PC-3 (cell line): Measurements from ENCODE around the gene NTRK2. TPM values are rescaled to one million over a fixed set of nuclear protein-coding genes. Genes with fewer than 3 reads are reported as not detected.

Source experiments
- ATAC-seq: fragments of 200-7000 bp; cut with Tn5 transposase; 2 replicates; pipeline ENCODE4 v1.9.1; 2020; ENCODE audit warnings: mild to moderate bottlenecking, moderate library complexity
- BruUV-seq: library from RNA; stranded (reverse); fragments of 400-500 nt; replicated peaks from 2 replicates; lab custom pipeline; 2021; lab: Mats Ljungman, UMichigan
- CTCF ChIA-PET: fragments of 300-600 bp; sonication (Branson Sonifier 250); formaldehyde crosslinking; loops from one replicate; lab custom pipeline; 2022; ENCODE audit warnings: antibody characterized with exemption; lab: Charles Lee
- POLR2A ChIA-PET: fragments of 300-600 bp; sonication (Branson Sonifier 250); formaldehyde crosslinking; loops from one replicate; lab custom pipeline; 2022; ENCODE audit warnings: antibody characterized with exemption; ENCODE audit not compliant: unreplicated experiment; lab: Charles Lee
- DNase-seq: peaks from one replicate; pipeline ENCODE4 v3.0.0-alpha.2; 2015
- H2AFZ ChIP-seq: fragments of 300-600 bp; sonication (generic); 2 replicates; pipeline ENCODE4 v1.6.0; 2016; ENCODE audit warnings: antibody characterized with exemption, low read length
- H3F3A ChIP-seq: fragments of 300-600 bp; sonication (generic); one replicate; pipeline ENCODE4 v1.6.0; 2017; ENCODE audit warnings: antibody characterized with exemption, low read length, control low read depth, mild to moderate bottlenecking; ENCODE audit not compliant: unreplicated experiment
- H3K27ac ChIP-seq: fragments of 300-600 bp; sonication (generic); 2 replicates; pipeline ENCODE4 v1.5.1; 2016; ENCODE audit warnings: mild to moderate bottlenecking, low read length
- H3K27me3 ChIP-seq: fragments of 300-600 bp; sonication (generic); 2 replicates; pipeline ENCODE4 v1.6.1; 2016; ENCODE audit warnings: low read length, mixed read lengths
- H3K36me3 ChIP-seq: fragments of 300-600 bp; sonication (generic); 2 replicates; pipeline ENCODE4 v1.6.1; 2016; ENCODE audit warnings: low read depth, mixed run types, low read length, mixed read lengths
- H3K4me1 ChIP-seq: fragments of 300-600 bp; sonication (generic); 2 replicates; pipeline ENCODE4 v1.5.1; 2016; ENCODE audit warnings: low read length; ENCODE audit not compliant: insufficient read depth
- H3K4me2 ChIP-seq: fragments of 300-600 bp; sonication (generic); 2 replicates; pipeline ENCODE4 v1.6.0; 2016; ENCODE audit warnings: low read length
- H3K4me3 ChIP-seq: fragments of 300-600 bp; sonication (generic); 2 replicates; pipeline ENCODE4 v1.5.1; 2016; ENCODE audit warnings: mild to moderate bottlenecking, low read length, mixed read lengths
- H3K79me2 ChIP-seq: fragments of 300-600 bp; sonication (generic); 2 replicates; pipeline ENCODE4 v1.6.1; 2017; ENCODE audit warnings: low read length, mixed read lengths
- H3K9ac ChIP-seq: fragments of 300-600 bp; sonication (generic); 2 replicates; pipeline ENCODE4 v1.6.0; 2016; ENCODE audit warnings: mild to moderate bottlenecking, low read length
- H3K9me2 ChIP-seq: fragments of 300-600 bp; sonication (generic); replicated peaks from 2 replicates; pipeline ENCODE4 v1.6.1; 2016; ENCODE audit warnings: mixed run types, low read length, mixed read lengths
- H3K9me3 ChIP-seq: fragments of 300-600 bp; sonication (generic); 2 replicates; pipeline ENCODE4 v1.6.1; 2016; ENCODE audit warnings: low read length, mixed read lengths
- H4K20me1 ChIP-seq: fragments of 300-600 bp; sonication (generic); 2 replicates; pipeline ENCODE4 v1.6.1; 2016; ENCODE audit warnings: low read length, mixed read lengths
- EZH2 ChIP-seq: fragments of 300-600 bp; sonication (generic); IDR thresholded peaks from one replicate; pipeline ENCODE4 v1.6.1; 2017; ENCODE audit warnings: antibody characterized with exemption, mild to moderate bottlenecking, low read length; ENCODE audit not compliant: unreplicated experiment
- EZH2phosphoT487 ChIP-seq: fragments of 300-600 bp; sonication (generic); IDR thresholded peaks from 2 replicates; pipeline ENCODE4 v1.6.1; 2018; ENCODE audit warnings: mild to moderate bottlenecking, antibody characterized with exemption, low read length, borderline replicate concordance
- intact Hi-C: fragments of 100-400 bp; cut with micrococcal nuclease; formaldehyde crosslinking; loops from 2 replicates; pipeline ENCODE4 v1.9.0; 2023
- total RNA-seq: library from RNA; depleted of rRNA; stranded (reverse); fragments of >200 nt; gene quantifications from 2 replicates; pipeline ENCODE4 v1.2.3, GENCODE V29; 2014
- TF ChIP-seq, protein P1 (sequence below): fragments of 300-600 bp; sonication (generic); conservative IDR thresholded peaks from 2 replicates; pipeline ENCODE4 v1.5.1; 2017; ENCODE audit warnings: antibody characterized with exemption, low read depth, mild to moderate bottlenecking, low read length

Gene NTRK2
- total RNA-seq, 1 experiment from 2014 or later, result not detected

GRCh38 chr9:84861455-84861854 is 191.9 kb downstream of the NTRK2 start:
- ChIA-PET POLR2A (no interaction called here), CTCF (no interaction called here)
- ATAC-seq, result no peak
- no TSS peak for BruUV-seq
- Histone ChIP-seq H4K20me1 (no peaks in the 10 kb centered on the region), H3K4me1 (no peaks in the 10 kb centered on the region), H3K27me3 (no peaks in the 10 kb centered on the region; the same call in 1 of the 2 replicates), H3F3A (no peaks in the 10 kb centered on the region), H3K4me2 (no peak overlapping the region), H3K4me3 (no peak overlapping the region), H3K9ac (no peak overlapping the region), H3K36me3 (no peaks in the 10 kb centered on the region), H3K9me2 (no peaks in the 10 kb centered on the region), H3K79me2 (no peaks in the 10 kb centered on the region), H3K9me3 (no peaks in the 10 kb centered on the region), H2AFZ (no peak overlapping the region), H3K27ac (no peak overlapping the region)
- no peak for DNase-seq
- intact Hi-C loops, result no loop called here
- TF ChIP-seq, protein P1, sequence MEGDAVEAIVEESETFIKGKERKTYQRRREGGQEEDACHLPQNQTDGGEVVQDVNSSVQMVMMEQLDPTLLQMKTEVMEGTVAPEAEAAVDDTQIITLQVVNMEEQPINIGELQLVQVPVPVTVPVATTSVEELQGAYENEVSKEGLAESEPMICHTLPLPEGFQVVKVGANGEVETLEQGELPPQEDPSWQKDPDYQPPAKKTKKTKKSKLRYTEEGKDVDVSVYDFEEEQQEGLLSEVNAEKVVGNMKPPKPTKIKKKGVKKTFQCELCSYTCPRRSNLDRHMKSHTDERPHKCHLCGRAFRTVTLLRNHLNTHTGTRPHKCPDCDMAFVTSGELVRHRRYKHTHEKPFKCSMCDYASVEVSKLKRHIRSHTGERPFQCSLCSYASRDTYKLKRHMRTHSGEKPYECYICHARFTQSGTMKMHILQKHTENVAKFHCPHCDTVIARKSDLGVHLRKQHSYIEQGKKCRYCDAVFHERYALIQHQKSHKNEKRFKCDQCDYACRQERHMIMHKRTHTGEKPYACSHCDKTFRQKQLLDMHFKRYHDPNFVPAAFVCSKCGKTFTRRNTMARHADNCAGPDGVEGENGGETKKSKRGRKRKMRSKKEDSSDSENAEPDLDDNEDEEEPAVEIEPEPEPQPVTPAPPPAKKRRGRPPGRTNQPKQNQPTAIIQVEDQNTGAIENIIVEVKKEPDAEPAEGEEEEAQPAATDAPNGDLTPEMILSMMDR, result no peak
- TF ChIP-seq EZH2phosphoT487, result no peak
- TF ChIP-seq EZH2, result no peak

GRCh38 chr9:84862308-84862707 is 192.8 kb downstream of the NTRK2 start:
- ChIA-PET POLR2A (no interaction called here), CTCF (no interaction called here)
- Histone ChIP-seq H3F3A (no peaks in the 10 kb centered on the region), H4K20me1 (no peaks in the 10 kb centered on the region), H3K36me3 (no peaks in the 10 kb centered on the region), H3K9ac (no peak overlapping the region), H2AFZ (no peak overlapping the region), H3K27me3 (no peaks in the 10 kb centered on the region; the same call in 1 of the 2 replicates), H3K27ac (no peak overlapping the region), H3K4me3 (no peak overlapping the region), H3K9me2 (no peaks in the 10 kb centered on the region), H3K4me1 (no peaks in the 10 kb centered on the region), H3K4me2 (no peak overlapping the region), H3K79me2 (no peaks in the 10 kb centered on the region), H3K9me3 (no peaks in the 10 kb centered on the region)
- TF ChIP-seq EZH2phosphoT487, result no peak
- no peak for TF ChIP-seq EZH2
- TF ChIP-seq, protein P1, result no peak
- ATAC-seq, result no peak
- intact Hi-C loops, result no loop called here
- no TSS peak for BruUV-seq
- DNase-seq, result no peak

- Histone ChIP-seq H3K9ac (no peak overlapping the region), H3K4me2 (no peak overlapping the region), H4K20me1 (no peaks in the 10 kb centered on the region), H3F3A (no peaks in the 10 kb centered on the region), H3K27me3 (no peaks in the 10 kb centered on the region; the same call in 1 of the 2 replicates), H3K36me3 (no peaks in the 10 kb centered on the region), H3K4me3 (no peak overlapping the region), H3K9me2 (no peaks in the 10 kb centered on the region), H3K9me3 (no peaks in the 10 kb centered on the region), H2AFZ (no peak overlapping the region), H3K27ac (no peak overlapping the region), H3K4me1 (no peaks in the 10 kb centered on the region), H3K79me2 (no peaks in the 10 kb centered on the region)
- CTCF ChIA-PET, result no interaction called here
- DNase-seq (no peak), ATAC-seq (no peak)
- TF ChIP-seq EZH2 (no peak), EZH2phosphoT487 (no peak)
- TF ChIP-seq, protein P1, result no peak
- intact Hi-C loops, result no loop called here
- POLR2A ChIA-PET, result no interaction called here
- BruUV-seq, result no TSS peak
Observed at GRCh38 chr9:84862810-84863287, 193.3 kb downstream of the NTRK2 start.
